ENCODE measurements around the gene MYO1C.

Gene MYO1C

DNA sequence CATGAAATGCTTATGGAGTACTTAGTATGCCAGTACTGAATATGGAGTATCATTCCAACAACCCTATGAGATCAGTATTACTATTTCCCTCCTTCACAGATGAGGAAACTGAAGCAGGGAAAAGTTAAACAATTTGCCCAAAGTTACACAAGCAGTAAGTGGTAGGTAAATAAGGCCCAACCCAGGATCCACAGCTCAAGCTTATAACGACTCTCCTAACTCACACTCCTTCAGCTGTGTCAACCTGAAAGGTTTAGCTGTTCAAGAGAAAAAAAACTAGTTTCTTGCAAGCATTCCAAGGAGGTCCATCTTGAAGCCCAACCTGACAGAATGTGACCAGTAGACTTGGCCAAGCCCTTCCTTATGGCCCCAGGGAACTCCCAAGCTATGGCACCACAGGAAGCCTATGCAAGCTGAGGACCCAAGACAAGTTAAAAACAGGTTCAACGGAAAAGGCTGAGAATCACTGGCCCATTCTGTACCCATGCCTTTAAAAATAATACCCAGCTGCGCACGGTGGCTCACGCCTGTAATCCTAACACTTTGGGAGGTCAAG, 43.0 kb downstream of the MYO1C start:
- ATAC-seq: no peak
- TF ChIP-seq, protein P1, sequence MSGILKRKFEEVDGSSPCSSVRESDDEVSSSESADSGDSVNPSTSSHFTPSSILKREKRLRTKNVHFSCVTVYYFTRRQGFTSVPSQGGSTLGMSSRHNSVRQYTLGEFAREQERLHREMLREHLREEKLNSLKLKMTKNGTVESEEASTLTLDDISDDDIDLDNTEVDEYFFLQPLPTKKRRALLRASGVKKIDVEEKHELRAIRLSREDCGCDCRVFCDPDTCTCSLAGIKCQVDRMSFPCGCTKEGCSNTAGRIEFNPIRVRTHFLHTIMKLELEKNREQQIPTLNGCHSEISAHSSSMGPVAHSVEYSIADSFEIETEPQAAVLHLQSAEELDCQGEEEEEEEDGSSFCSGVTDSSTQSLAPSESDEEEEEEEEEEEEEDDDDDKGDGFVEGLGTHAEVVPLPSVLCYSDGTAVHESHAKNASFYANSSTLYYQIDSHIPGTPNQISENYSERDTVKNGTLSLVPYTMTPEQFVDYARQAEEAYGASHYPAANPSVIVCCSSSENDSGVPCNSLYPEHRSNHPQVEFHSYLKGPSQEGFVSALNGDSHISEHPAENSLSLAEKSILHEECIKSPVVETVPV (CRISPR knock-in tag; IDR thresholded peaks at IDR 0.05): no peak
- no peak for TF ChIP-seq GLIS3 (CRISPR knock-in tag; IDR thresholded peaks at IDR 0.05)
- TF ChIP-seq RARB (CRISPR knock-in tag; IDR thresholded peaks at IDR 0.05): no peak
- TF ChIP-seq PPARA (CRISPR knock-in tag; IDR thresholded peaks at IDR 0.05; ENCODE audit: borderline replicate concordance): no peak
- no peak for TF ChIP-seq SNAI2 (CRISPR knock-in tag; IDR thresholded peaks at IDR 0.05)
- TF ChIP-seq ZNF70 (CRISPR knock-in tag; IDR thresholded peaks at IDR 0.05): no peak
- TF ChIP-seq ZFP3 (CRISPR knock-in tag; IDR thresholded peaks at IDR 0.05): no peak
- no peak for TF ChIP-seq ZNF8 (CRISPR knock-in tag; IDR thresholded peaks at IDR 0.05)
- TF ChIP-seq CSDC2 (CRISPR knock-in tag; IDR thresholded peaks at IDR 0.05): no peak
- TF ChIP-seq, protein P2, sequence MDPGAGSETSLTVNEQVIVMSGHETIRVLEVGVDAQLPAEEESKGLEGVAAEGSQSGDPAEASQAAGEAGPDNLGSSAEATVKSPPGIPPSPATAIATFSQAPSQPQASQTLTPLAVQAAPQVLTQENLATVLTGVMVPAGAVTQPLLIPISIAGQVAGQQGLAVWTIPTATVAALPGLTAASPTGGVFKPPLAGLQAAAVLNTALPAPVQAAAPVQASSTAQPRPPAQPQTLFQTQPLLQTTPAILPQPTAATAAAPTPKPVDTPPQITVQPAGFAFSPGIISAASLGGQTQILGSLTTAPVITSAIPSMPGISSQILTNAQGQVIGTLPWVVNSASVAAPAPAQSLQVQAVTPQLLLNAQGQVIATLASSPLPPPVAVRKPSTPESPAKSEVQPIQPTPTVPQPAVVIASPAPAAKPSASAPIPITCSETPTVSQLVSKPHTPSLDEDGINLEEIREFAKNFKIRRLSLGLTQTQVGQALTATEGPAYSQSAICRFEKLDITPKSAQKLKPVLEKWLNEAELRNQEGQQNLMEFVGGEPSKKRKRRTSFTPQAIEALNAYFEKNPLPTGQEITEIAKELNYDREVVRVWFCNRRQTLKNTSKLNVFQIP (CRISPR knock-in tag; IDR thresholded peaks at IDR 0.05; ENCODE audit: borderline replicate concordance, low read depth): no peak
- TF ChIP-seq, protein P3, sequence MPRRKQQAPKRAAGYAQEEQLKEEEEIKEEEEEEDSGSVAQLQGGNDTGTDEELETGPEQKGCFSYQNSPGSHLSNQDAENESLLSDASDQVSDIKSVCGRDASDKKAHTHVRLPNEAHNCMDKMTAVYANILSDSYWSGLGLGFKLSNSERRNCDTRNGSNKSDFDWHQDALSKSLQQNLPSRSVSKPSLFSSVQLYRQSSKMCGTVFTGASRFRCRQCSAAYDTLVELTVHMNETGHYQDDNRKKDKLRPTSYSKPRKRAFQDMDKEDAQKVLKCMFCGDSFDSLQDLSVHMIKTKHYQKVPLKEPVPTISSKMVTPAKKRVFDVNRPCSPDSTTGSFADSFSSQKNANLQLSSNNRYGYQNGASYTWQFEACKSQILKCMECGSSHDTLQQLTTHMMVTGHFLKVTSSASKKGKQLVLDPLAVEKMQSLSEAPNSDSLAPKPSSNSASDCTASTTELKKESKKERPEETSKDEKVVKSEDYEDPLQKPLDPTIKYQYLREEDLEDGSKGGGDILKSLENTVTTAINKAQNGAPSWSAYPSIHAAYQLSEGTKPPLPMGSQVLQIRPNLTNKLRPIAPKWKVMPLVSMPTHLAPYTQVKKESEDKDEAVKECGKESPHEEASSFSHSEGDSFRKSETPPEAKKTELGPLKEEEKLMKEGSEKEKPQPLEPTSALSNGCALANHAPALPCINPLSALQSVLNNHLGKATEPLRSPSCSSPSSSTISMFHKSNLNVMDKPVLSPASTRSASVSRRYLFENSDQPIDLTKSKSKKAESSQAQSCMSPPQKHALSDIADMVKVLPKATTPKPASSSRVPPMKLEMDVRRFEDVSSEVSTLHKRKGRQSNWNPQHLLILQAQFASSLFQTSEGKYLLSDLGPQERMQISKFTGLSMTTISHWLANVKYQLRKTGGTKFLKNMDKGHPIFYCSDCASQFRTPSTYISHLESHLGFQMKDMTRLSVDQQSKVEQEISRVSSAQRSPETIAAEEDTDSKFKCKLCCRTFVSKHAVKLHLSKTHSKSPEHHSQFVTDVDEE (CRISPR knock-in tag; IDR thresholded peaks at IDR 0.05): no peak
- TF ChIP-seq, protein P4, sequence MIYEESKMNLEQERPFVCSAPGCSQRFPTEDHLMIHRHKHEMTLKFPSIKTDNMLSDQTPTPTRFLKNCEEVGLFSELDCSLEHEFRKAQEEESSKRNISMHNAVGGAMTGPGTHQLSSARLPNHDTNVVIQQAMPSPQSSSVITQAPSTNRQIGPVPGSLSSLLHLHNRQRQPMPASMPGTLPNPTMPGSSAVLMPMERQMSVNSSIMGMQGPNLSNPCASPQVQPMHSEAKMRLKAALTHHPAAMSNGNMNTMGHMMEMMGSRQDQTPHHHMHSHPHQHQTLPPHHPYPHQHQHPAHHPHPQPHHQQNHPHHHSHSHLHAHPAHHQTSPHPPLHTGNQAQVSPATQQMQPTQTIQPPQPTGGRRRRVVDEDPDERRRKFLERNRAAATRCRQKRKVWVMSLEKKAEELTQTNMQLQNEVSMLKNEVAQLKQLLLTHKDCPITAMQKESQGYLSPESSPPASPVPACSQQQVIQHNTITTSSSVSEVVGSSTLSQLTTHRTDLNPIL (CRISPR knock-in tag; IDR thresholded peaks at IDR 0.05; ENCODE audit: low read depth): no peak
- no peak for TF ChIP-seq BACH2 (CRISPR knock-in tag; IDR thresholded peaks at IDR 0.05; ENCODE audit: borderline replicate concordance)
- no peak for TF ChIP-seq ZFP30 (CRISPR knock-in tag; IDR thresholded peaks at IDR 0.05)
- no peak for TF ChIP-seq OSR1 (CRISPR knock-in tag; IDR thresholded peaks at IDR 0.05)

DNA sequence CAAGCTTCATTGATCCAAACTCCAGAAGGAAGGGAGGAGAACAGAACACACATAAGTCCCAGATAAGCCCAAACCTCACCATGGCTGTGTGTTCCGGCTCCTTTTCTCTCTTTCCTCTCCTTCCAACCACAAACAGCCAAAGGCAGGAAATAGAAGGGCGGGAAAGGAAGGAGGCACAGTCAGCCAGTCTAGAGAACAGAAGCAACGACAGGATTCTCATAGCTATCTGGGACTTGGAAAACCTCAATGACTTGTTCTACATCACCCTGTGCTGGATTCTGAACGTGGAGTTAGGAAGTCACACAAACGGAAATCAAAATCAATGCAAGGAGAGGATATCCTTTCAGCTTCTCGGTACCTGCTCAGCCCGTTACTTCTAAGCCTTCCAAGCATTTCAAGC, 45.4 kb downstream of the MYO1C start:
- TF ChIP-seq ZFP30 (CRISPR knock-in tag; IDR thresholded peaks at IDR 0.05): no peak
- no peak for TF ChIP-seq ZNF565 (CRISPR knock-in tag; conservative IDR thresholded peaks at IDR 0.05; ENCODE audit: low read depth)
- TF ChIP-seq TCF4 (CRISPR knock-in tag; IDR thresholded peaks at IDR 0.05; ENCODE audit: borderline replicate concordance): no peak
- TF ChIP-seq, protein P2 (CRISPR knock-in tag; IDR thresholded peaks at IDR 0.05; ENCODE audit: borderline replicate concordance, low read depth): no peak
- no peak for TF ChIP-seq RARB (CRISPR knock-in tag; IDR thresholded peaks at IDR 0.05)
- no peak for TF ChIP-seq ZC3H10 (CRISPR knock-in tag; IDR thresholded peaks at IDR 0.05)
- TF ChIP-seq ZNF70 (CRISPR knock-in tag; IDR thresholded peaks at IDR 0.05): no peak
- TF ChIP-seq TOX (CRISPR knock-in tag; IDR thresholded peaks at IDR 0.05; ENCODE audit: borderline replicate concordance): no peak
- TF ChIP-seq, protein P1 (CRISPR knock-in tag; IDR thresholded peaks at IDR 0.05): no peak
- no peak for TF ChIP-seq SNAI2 (CRISPR knock-in tag; IDR thresholded peaks at IDR 0.05)
- no peak for TF ChIP-seq ZFP3 (CRISPR knock-in tag; IDR thresholded peaks at IDR 0.05)
- no peak for TF ChIP-seq OSR1 (CRISPR knock-in tag; IDR thresholded peaks at IDR 0.05)
- TF ChIP-seq BACH2 (CRISPR knock-in tag; IDR thresholded peaks at IDR 0.05; ENCODE audit: borderline replicate concordance): no peak
- TF ChIP-seq ARNTL (CRISPR knock-in tag; IDR thresholded peaks at IDR 0.05; ENCODE audit: borderline replicate concordance, low read depth): no peak
- TF ChIP-seq CSDC2 (CRISPR knock-in tag; IDR thresholded peaks at IDR 0.05): no peak
- no peak for TF ChIP-seq ZNF8 (CRISPR knock-in tag; IDR thresholded peaks at IDR 0.05)
- TF ChIP-seq PPARA (CRISPR knock-in tag; IDR thresholded peaks at IDR 0.05; ENCODE audit: borderline replicate concordance): no peak
- no peak for TF ChIP-seq ESRRG (CRISPR knock-in tag; IDR thresholded peaks at IDR 0.05)
- TF ChIP-seq, protein P4 (CRISPR knock-in tag; IDR thresholded peaks at IDR 0.05; ENCODE audit: low read depth): no peak
- TF ChIP-seq GLIS3 (CRISPR knock-in tag; IDR thresholded peaks at IDR 0.05): no peak
- no peak for ATAC-seq

Data from SK-N-SH treated with all-trans-retinoic acid at 6 μM for 48 hours (cell line).